Endothelial cell of umbilical vein (primary cell): Measurements from ENCODE around the gene PRLR. TPM values are rescaled to one million over a fixed set of nuclear protein-coding genes. Genes with fewer than 3 reads are reported as not detected.

ENCODE experiments used
- BruUV-seq: library from RNA; stranded (reverse); fragments of 400-500 nt; replicated peaks from 2 replicates; lab custom pipeline; 2021; lab: Mats Ljungman, UMichigan
- CTCF ChIA-PET: fragments of 300-600, 350-600 bp; sonication (Branson Sonifier 250); formaldehyde crosslinking; loops from one replicate; lab custom pipeline; 2021; ENCODE audit warnings: antibody characterized with exemption, inconsistent platforms; lab: Charles Lee
- POLR2A ChIA-PET: fragments of 300-600, 350-600 bp; sonication (Branson Sonifier 250); formaldehyde crosslinking; loops from one replicate; lab custom pipeline; 2021; ENCODE audit warnings: antibody characterized with exemption, inconsistent platforms; lab: Charles Lee
- DNase-seq: peaks from one replicate; pipeline ENCODE4 v3.0.0-alpha.2; 2011; ENCODE audit warnings: low read depth, low spot score
- FAIRE-seq: peaks from 2 replicates; lab custom pipeline; 2011; peaks lifted over from hg19 to GRCh38; lab: Jason Lieb, UNC
- H2AFZ ChIP-seq: 2 replicates; pipeline ENCODE4 v1.6.0; 2012; ENCODE audit warnings: low read depth, low read length, control low read depth, inconsistent platforms
- H3K27ac ChIP-seq: 2 replicates; pipeline ENCODE4 v1.5.1; 2011; ENCODE audit warnings: low read depth, mild to moderate bottlenecking, control low read depth, low read length, moderate library complexity; ENCODE audit not compliant: insufficient read depth
- H3K27me3 ChIP-seq, 2 experiments: 2 replicates each; pipeline versions ENCODE4 v1.6.0 to v1.6.1; 2011; ENCODE audit warnings: low read length in 2 of 2, mixed read lengths in 1 of 2; ENCODE audit not compliant: control insufficient read depth in 2 of 2, insufficient read depth in 2 of 2
- H3K36me3 ChIP-seq, 2 experiments: 2 replicates in 1 of 2; 3 replicates in 1 of 2; pipeline ENCODE4 v1.5.1; 2011; ENCODE audit warnings: low read length in 2 of 2, mild to moderate bottlenecking in 1 of 2, moderate library complexity in 1 of 2; ENCODE audit not compliant: control insufficient read depth in 2 of 2, insufficient read depth in 2 of 2; ENCODE audit errors: extremely low read depth in 1 of 2
- H3K4me1 ChIP-seq: 3 replicates; pipeline ENCODE4 v1.5.1; 2011; ENCODE audit warnings: mild to moderate bottlenecking, low read length; ENCODE audit not compliant: control insufficient read depth, insufficient read depth; ENCODE audit errors: extremely low read depth
- H3K4me2 ChIP-seq: 2 replicates; pipeline ENCODE4 v1.6.1; 2011; ENCODE audit warnings: low read length, control low read depth, mixed read lengths; ENCODE audit not compliant: insufficient read depth
- H3K4me3 ChIP-seq, 3 experiments: fragments of 200-600 bp in 1 of 3; sonication (generic), shearing (Covaris generic) in 1 of 3; replicated peaks in 1 of 3; 2 replicates each; pipeline ENCODE4 v1.5.1; 2011 to 2016; ENCODE audit warnings: control low read depth in 3 of 3, low read length in 3 of 3, mild to moderate bottlenecking in 2 of 3, inconsistent platforms in 1 of 3, low read depth in 1 of 3, moderate library complexity in 1 of 3; ENCODE audit not compliant: insufficient read depth in 1 of 3
- H3K79me2 ChIP-seq: 2 replicates; pipeline ENCODE4 v1.6.0; 2012; ENCODE audit warnings: low read length, inconsistent platforms; ENCODE audit not compliant: control insufficient read depth, insufficient read depth
- H3K9ac ChIP-seq: replicated peaks from 2 replicates; pipeline ENCODE3; 2011; ENCODE audit warnings: low read length, control low read depth; ENCODE audit not compliant: insufficient read depth; ENCODE audit errors: extremely low read depth
- H3K9me1 ChIP-seq: replicated peaks from 3 replicates; pipeline ENCODE4 v1.6.0; 2011; ENCODE audit warnings: mild to moderate bottlenecking, low read length; ENCODE audit not compliant: control insufficient read depth, insufficient read depth; ENCODE audit errors: extremely low read depth
- H3K9me3 ChIP-seq: replicated peaks from 2 replicates; pipeline ENCODE4 v1.5.1; 2012; ENCODE audit warnings: low read length, inconsistent platforms; ENCODE audit not compliant: control insufficient read depth, insufficient read depth
- H4K20me1 ChIP-seq: replicated peaks from 2 replicates; pipeline ENCODE3; 2011; ENCODE audit warnings: mild to moderate bottlenecking, low read length; ENCODE audit not compliant: control insufficient read depth, insufficient read depth; ENCODE audit errors: extremely low read depth
- CTCF ChIP-seq, 2 donors: IDR thresholded peaks; 1 replicate in 1 of 2; 2 replicates in 1 of 2; pipeline ENCODE4 v1.5.1; 2011; ENCODE audit warnings: low read length in 2 of 2, mild to moderate bottlenecking in 2 of 2, moderate library complexity in 2 of 2, control low read depth in 1 of 2, inconsistent platforms in 1 of 2, low read depth in 1 of 2; ENCODE audit not compliant: insufficient read depth in 1 of 2; ENCODE audit errors: extremely low read depth in 1 of 2
- EZH2 ChIP-seq: IDR thresholded peaks from 2 replicates; pipeline ENCODE4 v1.6.1; 2012; ENCODE audit warnings: borderline replicate concordance, low read depth, mild to moderate bottlenecking, moderate library complexity, low read length, inconsistent platforms; ENCODE audit not compliant: severe bottlenecking
- FOS ChIP-seq: IDR thresholded peaks from 2 replicates; pipeline ENCODE4 v1.6.1; 2011; ENCODE audit warnings: mild to moderate bottlenecking, low read length, moderate library complexity, borderline replicate concordance; ENCODE audit not compliant: insufficient read depth
- GATA2 ChIP-seq: IDR thresholded peaks from 2 replicates; pipeline ENCODE4 v1.7.0; 2011; ENCODE audit warnings: low read depth, mild to moderate bottlenecking, moderate library complexity, mixed read lengths, low read length; ENCODE audit not compliant: insufficient read length, insufficient read depth
- JUN ChIP-seq: IDR thresholded peaks from 2 replicates; pipeline ENCODE4 v1.6.1; 2011; ENCODE audit warnings: borderline replicate concordance, low read depth; ENCODE audit not compliant: insufficient read length, insufficient read depth
- MAX ChIP-seq: IDR thresholded peaks from 2 replicates; pipeline ENCODE4 v1.6.1; 2011; ENCODE audit not compliant: insufficient read depth, insufficient read length
- MYC ChIP-seq: IDR thresholded peaks from one replicate; pipeline ENCODE4 v1.6.1; 2011; ENCODE audit warnings: mild to moderate bottlenecking, low read depth, low read length
- POLR2A ChIP-seq: IDR thresholded peaks from 2 replicates; pipeline ENCODE4 v1.6.1; 2012; ENCODE audit warnings: low read depth, mild to moderate bottlenecking, control low read depth, low read length
- POLR2AphosphoS5 ChIP-seq: IDR thresholded peaks from 2 replicates; pipeline ENCODE4 v1.6.1; 2012; ENCODE audit warnings: low read depth, mild to moderate bottlenecking, control low read depth, low read length, moderate library complexity; ENCODE audit not compliant: insufficient read depth
- dilution Hi-C: fragments of 300-500 bp; cut with MboI; formaldehyde crosslinking; loops from one replicate; pipeline ENCODE4 v1.15.0; 2019; ENCODE audit warnings: low sequenced_read_pairs; ENCODE audit not compliant: extremely low pct_ligation_motif_present
- intact Hi-C: fragments of 100-400 bp; cut with micrococcal nuclease; formaldehyde crosslinking; loops from one replicate; pipeline ENCODE4 v1.10.0; 2022
- polyA plus RNA-seq, 4 experiments: library from polyadenylated mRNA; depleted of rRNA in 3 of 4; stranded (reverse) in 3 of 4; unstranded in 1 of 4; fragments of >200 nt; gene quantifications; 2 replicates each; pipeline versions ENCODE4 v1.2.1 to v1.2.3, GENCODE V29; 2011 to 2012; ENCODE audit warnings: missing spikeins in 1 of 4
- total RNA-seq: library from RNA; stranded (reverse); gene quantifications from 2 replicates; pipeline ENCODE4 v1.2.3, GENCODE V29; 2021

Gene PRLR
- total and polyA plus RNA-seq, 2 donors (not counting 3 experiments of a cell fraction or from before 2014, with no cell fraction given), result not detected

DNA sequence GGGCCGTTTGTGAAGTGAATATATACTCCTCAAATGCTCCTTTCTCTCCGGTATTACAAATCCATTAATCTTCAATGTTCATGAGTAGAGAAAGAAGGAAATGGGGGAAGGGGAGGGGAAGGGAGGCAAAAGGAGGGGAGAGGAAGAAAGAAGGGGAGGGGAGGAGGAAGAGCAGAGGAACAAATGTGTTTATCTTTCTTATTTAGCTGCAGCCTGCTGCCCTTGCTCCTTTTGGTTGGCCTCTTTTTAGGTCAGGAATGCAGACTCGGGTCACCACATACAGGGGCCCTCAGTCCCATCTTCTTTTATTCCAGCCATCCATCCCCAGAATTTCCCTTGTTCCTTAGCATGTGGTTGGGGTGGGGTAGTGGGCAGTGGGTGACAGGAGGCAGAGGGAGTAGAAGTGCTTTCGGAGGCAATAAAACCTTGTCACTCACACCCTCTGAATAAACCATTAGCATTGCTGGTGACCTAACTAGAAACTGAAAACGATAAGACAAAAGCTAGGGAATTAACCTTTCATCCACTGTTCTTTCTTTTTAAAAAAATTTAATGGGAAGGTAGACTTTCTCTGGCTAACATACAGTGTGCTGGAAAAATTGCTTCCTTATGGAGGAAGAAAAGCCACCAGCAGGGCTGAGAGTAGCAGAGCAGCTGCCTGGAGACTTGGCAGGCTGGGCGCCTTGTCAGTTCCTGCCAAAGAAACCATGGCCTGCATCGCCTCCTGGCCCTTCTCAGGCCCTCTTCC lies 16.8 kb upstream of the PRLR start:
- ChIA-PET CTCF (no interaction called here), POLR2A (no interaction called here)
- Histone ChIP-seq H3K27ac (no peak overlapping the region), H2AFZ (no peak overlapping the region), H3K9me1 (no peaks in the 10 kb centered on the region), H4K20me1 (no peaks in the 10 kb centered on the region), H3K4me3 (no peak overlapping the region), H3K9ac (no peak overlapping the region), H3K4me2 (no peak overlapping the region), H3K36me3 (no peaks in the 10 kb centered on the region), H3K79me2 (no peaks in the 10 kb centered on the region), H3K9me3 (no peaks in the 10 kb centered on the region), H3K27me3 (no peaks in the 10 kb centered on the region), H3K4me1 (no peaks in the 10 kb centered on the region)
- intact Hi-C loops (no loop called here), dilution Hi-C loops (no loop called here)
- DNase-seq, result no peak
- no TSS peak for BruUV-seq
- TF ChIP-seq JUN (no peak), CTCF (IDR thresholded peaks at IDR 0.05; ENCODE audit: extremely low read depth in 1 of 2, insufficient read depth in 1 of 2, low read depth in 1 of 2, low read length in 2 of 2) (no peak), EZH2 (no peak), FOS (no peak), GATA2 (no peak), POLR2A (no peak), MAX (no peak), MYC (no peak), POLR2AphosphoS5 (no peak)
- FAIRE-seq, result no peak
